ENCODE measurements around the gene MRPS11. TPM values are rescaled to one million over a fixed set of nuclear protein-coding genes. Genes with fewer than 3 reads are reported as not detected.
"Not testable (repeated sequence)": the region's sequence is repeated elsewhere in the genome, so short reads cannot be mapped to it uniquely, and the experiment has no call there.

MRPS11 gene
- polyA plus RNA-seq (ENCODE audit: insufficient read length) = 42.7 TPM

DNA sequence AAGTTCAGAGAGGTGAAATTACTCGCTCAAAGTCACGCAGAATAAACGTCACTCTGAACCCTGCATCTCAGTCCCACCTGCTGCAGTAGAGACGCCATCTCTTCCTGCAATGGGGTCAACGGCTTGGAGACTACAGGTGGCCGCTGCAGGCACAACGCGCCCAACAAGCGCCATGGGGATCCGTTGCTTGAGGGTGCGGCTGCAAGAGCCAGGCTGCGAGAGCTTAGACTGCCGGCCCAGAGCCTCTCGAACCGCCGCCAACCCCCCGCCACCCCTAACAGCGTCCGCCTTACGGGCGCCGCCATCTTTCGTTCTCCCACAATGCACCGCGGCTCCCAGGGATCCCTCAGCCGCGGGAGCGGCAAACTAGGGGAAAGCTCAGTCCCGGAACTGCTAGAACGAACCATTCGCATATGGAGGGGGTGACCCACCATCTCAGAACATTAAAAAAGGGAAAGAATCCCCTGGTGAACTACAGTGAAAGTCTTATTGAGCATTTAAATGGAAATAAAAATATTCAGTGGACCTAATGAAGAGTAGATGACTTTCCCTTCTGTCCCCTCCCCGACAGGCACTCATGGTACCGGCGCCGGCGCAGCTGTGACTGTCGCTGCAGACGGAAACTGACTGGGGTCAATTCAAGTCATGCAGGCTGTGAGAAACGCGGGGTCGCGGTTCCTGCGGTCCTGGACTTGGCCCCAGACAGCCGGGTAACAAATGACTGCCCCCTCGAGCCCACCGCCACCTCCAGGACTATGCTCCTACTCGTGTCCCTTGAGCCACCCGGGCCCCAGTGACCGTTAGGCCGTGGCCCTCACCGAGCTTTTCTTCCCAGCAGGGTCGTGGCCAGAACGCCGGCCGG lies at the start of gene MRPS11, which contains the start of gene MRPL46:
Gene MRPS11 (plus strand): TSS at position 636 of the 862 bp plus-strand sequence. CDS start 10 bp downstream, at position 646.
Gene MRPL46 (minus strand): TSS at position 316 of the 862 bp plus-strand sequence. CDS start 11 bp downstream, at position 305.
- DNase-seq (ENCODE audit: low read depth) = peak; percentile 82

GRCh38 chr15:88419830-88420229 lies 47.7 kb upstream of the MRPS11 start:
- no peak for DNase-seq (ENCODE audit: low read depth)

DNA sequence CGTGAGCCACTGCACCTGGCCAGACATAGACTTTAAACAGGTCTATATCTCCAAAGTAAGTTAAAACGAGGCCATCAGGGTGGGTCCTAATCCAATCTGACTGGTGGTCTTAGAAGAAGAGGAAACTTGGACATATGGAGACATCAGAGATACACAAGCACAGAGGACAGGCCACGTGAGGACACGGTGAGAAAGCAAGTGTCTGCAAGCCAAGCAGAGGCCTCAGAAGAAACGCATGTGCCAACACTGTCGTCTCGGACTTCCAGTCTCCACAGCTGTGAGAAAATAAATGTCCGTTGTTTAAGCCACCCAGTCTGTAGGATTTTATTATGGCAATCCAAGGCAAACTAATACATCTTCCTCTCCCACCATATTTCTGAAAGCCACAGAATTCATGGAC lies 44.2 kb upstream of the MRPS11 start:
- no peak for DNase-seq (ENCODE audit: low read depth)

GRCh38 chr15:88426304-88426703 lies 41.2 kb upstream of the MRPS11 start:
- no peak for DNase-seq (ENCODE audit: low read depth)

- DNase-seq (ENCODE audit: low read depth) = no peak
Measured at GRCh38 chr15:88428053-88428452, 39.5 kb upstream of the MRPS11 start.

GRCh38 chr15:88428805-88429605 lies 38.5 kb upstream of the MRPS11 start:
- DNase-seq (ENCODE audit: low read depth) = no peak

- no peak for DNase-seq (ENCODE audit: low read depth)
Measured at GRCh38 chr15:88430051-88430450, 37.5 kb upstream of the MRPS11 start.

DNA sequence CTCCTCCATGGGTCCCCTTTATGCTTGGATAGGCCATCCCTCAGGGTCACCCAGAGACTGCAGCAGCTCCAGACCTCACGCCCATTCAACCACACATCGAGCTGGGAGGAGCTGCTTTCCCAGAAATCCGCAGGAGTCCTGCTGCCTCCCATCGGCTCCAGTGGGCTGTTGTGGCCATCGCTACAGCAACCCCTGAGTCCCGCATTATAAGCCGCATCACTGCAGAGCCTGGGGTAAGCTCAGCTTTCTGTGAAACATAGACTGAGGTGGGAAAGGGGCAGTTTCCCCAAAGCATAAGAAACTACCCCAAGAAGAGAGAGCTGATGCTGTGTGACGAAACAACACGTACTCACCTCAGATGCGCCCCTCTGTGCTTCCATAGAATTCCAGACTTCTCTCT lies 36.1 kb upstream of the MRPS11 start:
- no peak for DNase-seq (ENCODE audit: low read depth)

DNA sequence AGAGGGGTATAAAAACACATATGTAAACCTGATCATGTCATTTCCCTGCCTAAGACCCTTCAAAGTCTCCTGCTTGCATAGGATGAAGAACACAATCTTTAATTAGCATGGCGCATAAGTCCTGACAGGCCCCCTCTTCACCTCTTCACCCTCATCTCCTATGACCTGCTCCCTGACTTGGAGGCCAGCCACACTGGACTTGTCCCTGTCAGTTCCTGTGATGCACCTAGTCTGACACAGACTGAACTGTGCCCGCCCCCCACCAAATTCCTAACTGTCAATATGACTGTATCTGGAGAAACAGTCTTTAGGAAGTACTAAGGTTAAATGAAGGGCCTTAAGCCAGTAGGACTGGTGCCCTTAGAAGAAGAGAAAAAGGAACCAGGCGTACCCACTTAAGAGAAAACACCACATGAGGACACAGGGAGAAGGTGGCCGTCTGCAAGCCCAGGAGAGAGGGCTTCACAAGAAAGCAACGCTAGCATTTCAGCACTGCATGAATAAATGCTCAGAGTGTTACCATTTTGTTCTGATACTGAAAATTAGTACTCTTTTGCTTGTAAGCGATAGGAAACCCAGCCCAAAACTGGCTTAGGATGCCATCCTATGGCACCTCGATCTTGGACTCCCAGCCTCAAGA lies 34.3 kb upstream of the MRPS11 start:
- DNase-seq (ENCODE audit: low read depth) = no peak

DNA sequence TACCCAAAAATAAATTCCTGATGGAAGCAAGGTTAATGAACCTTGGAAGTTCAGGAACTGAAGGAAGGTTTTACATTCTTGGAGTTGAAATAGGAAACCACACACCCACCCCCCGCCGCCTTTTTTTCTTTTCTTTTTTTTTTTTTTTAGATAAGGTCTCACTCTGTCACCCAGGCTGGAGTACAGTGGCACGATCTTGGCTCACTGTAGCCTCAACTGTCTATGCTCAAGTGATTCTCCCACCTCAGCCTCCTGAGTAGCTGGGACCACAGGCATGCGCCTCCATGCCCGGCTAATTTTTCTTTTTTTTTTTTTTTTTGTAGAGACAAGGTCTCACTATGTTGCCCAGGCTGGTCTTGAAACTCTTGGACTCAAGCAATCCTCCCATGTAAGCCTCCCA lies 33.4 kb upstream of the MRPS11 start:
- not testable (repeated sequence) for DNase-seq (ENCODE audit: low read depth)

DNA sequence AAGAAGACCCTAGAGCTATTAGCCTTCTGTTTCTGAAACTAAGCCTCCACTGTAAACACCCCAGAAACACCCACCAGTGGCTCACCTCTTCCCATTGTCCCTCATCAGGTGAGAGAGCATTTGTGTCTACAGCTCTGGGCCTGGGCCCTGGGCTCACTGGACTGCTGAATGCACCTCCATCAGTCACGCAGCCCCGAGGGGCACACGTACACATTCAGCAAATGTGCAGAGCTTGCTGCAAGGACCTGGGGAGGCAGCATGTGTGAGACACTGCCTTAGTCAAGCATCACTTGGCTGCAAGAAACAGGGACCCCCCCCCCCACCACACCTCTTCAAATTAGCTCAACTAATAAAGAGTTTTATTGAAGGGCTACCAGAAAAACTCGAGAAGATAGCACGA lies 29.3 kb upstream of the MRPS11 start:
- no peak for DNase-seq (ENCODE audit: low read depth)

DNA sequence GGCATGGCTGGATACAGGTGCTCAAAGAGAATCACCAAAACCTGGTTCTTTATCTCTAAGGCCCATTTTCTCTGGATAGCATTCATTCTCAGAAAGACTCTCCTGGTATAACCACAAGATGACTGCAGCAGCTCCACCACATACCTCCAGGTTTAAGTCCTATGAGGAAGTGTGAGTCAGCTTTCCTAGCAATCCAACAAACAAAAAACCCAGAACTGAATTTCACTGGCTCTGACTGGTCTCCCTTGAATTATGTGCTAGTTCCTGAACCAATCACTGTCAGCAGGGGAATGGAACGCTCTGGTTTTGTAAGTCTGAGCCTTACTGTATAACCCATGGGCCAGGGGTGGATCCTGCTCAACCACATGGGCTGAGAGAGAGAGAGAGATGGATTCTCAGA lies 27.5 kb upstream of the MRPS11 start:
- DNase-seq (ENCODE audit: low read depth) = no peak

- no peak for DNase-seq (ENCODE audit: low read depth)
Measured at GRCh38 chr15:88441076-88441730, 26.3 kb upstream of the MRPS11 start.

GRCh38 chr15:88447206-88447605 lies 20.3 kb upstream of the MRPS11 start:
- no peak for DNase-seq (ENCODE audit: low read depth)

DNA sequence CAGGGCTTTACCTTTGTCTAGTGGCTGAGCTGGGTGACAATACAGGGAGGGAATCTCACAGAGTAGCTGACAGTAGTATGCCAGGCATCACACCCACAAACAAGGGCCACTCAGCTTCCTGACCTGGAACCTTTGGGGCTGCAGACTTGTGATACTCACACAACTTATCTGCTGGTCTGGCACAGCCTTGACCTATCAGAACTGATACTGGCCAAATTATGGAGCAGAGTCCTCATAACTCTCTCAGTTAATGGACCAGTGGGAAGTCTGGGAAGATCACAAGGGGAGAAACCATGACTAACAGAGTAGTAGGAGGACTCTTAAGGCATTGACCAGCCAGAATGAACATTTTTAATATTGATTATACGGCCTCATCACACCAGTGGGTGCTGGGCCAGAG lies 19.8 kb upstream of the MRPS11 start:
- no peak for DNase-seq (ENCODE audit: low read depth)

- no peak for DNase-seq (ENCODE audit: low read depth)
Measured at GRCh38 chr15:88448991-88449461, 18.5 kb upstream of the MRPS11 start.

- DNase-seq (ENCODE audit: low read depth) = no peak
Measured at GRCh38 chr15:88449581-88449980, 17.9 kb upstream of the MRPS11 start.

GRCh38 chr15:88450125-88450798 lies 17.2 kb upstream of the MRPS11 start:
- DNase-seq (ENCODE audit: low read depth) = no peak

- DNase-seq (ENCODE audit: low read depth) = no peak
Measured at GRCh38 chr15:88453651-88454050, 13.9 kb upstream of the MRPS11 start.

DNA sequence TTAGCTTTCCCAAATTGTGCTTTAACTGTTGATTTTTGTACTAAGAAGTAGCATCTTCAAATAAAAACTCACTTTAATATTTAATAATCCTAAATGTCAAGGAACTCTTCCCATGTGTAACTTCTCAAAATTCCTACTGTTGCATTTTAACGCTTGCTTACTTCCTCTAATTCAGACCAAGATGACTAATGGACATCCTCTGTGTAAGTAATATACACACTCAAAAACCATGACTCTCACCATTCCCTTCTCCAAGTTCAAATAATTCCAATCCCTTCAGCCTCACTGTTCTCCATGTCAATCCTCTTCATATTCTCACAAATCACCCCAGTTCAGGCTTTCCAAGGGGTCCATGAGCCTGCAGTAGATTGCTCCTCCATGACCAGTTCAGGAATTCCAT lies 13.3 kb upstream of the MRPS11 start:
- no peak for DNase-seq (ENCODE audit: low read depth)
